Epithelial cell of esophagus (primary cell): ENCODE measurements around the gene HELT.

ENCODE experiments used
- DNase-seq: peaks from one replicate; pipeline ENCODE4 v3.0.0; 2010; ENCODE audit warnings: low read depth
- H3K4me3 ChIP-seq: 2 replicates; pipeline ENCODE4 v1.5.1; 2011; ENCODE audit warnings: mild to moderate bottlenecking, low read length, control low read depth
- TF ChIP-seq, protein P1 (sequence below): IDR thresholded peaks from 2 replicates; pipeline ENCODE4 v1.5.1; 2011; ENCODE audit warnings: low read depth, mild to moderate bottlenecking, low read length, control low read depth, inconsistent platforms; ENCODE audit not compliant: insufficient read depth; ENCODE audit errors: missing control alignments

Gene HELT

DNA sequence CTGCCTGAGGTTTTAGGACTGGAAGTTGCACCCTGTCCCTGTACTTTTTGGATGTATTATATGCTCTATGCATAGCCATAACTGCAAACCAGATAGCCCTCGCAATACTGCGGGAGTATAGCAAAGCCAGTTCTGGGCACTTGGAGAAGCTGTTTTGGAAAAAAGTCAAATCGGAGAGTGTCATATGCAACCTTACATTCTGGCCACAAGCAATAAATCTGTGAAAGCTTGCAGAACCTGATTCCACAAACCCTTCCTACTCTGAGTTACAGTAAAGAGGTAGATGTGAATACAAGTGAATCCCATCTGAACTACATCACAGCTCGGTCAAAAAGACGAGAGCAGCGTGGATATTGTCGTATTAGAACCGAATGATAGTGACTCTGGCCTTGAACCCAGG lies 10.3 kb downstream of the HELT start:
- TF ChIP-seq, protein P1, sequence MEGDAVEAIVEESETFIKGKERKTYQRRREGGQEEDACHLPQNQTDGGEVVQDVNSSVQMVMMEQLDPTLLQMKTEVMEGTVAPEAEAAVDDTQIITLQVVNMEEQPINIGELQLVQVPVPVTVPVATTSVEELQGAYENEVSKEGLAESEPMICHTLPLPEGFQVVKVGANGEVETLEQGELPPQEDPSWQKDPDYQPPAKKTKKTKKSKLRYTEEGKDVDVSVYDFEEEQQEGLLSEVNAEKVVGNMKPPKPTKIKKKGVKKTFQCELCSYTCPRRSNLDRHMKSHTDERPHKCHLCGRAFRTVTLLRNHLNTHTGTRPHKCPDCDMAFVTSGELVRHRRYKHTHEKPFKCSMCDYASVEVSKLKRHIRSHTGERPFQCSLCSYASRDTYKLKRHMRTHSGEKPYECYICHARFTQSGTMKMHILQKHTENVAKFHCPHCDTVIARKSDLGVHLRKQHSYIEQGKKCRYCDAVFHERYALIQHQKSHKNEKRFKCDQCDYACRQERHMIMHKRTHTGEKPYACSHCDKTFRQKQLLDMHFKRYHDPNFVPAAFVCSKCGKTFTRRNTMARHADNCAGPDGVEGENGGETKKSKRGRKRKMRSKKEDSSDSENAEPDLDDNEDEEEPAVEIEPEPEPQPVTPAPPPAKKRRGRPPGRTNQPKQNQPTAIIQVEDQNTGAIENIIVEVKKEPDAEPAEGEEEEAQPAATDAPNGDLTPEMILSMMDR, result no peak
- no peak for DNase-seq
- H3K4me3 ChIP-seq, result no peak overlapping the region

DNA sequence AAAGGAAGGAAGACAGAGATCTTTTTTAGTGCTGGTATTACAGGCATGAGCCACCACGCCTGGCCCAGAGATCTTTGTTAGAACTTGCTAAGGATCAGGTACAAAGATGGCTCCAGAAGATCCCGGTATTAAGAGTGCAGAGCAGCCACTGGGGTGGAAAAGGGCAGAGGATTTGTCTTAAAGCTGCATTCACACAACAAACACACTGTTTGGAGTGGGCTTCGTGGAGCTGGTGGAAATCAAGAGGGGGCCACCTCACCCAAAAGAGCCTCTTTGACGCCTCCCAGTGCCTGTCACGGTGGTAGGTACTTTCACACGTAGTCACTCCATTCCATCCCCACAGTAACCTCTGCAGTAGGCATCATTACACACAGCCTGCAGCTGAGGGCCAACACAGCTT lies 13.3 kb downstream of the HELT start:
- TF ChIP-seq, protein P1, result no peak
- H3K4me3 ChIP-seq, result no peak overlapping the region
- DNase-seq, result no peak

DNA sequence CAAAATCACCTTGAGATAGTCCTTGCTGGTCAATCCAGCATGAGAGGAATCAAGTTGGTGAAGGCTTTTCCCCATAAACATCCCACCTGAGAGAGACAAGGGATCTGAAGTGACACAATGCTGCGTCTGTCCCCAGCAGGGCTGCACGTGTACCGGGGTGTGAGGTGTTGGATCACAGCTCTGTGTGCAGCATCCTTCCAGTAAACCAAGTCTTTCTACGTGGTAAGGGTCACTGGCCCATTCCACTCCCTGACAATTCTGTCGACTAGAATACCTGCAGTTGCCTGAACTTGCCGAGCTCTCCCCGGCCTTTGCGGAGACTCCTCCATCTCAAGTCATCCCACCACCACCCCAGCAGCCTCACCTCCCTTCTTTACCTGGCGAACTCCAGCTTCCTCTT lies 14.8 kb downstream of the HELT start:
- H3K4me3 ChIP-seq, result no peak overlapping the region
- TF ChIP-seq, protein P1, result no peak

DNA sequence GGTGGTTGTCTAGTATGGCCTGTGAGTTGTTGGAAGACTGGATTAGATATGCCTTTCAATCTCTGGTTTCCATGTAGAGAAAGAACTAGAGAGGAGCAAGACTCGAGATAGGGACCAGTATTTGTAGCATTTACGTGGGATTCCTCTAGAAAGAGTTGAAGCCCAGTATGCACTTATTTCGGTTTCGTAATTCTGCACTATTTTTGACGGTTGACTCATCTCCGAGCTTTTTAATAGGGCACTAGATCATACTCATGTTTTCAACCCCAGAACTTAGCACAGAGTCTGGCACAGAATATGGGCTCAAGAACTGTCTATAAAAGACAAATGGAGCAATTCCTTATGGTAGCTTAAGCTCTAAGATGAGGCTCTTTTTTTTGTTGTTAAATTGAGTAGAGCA lies 15.7 kb downstream of the HELT start:
- no peak overlapping the region for H3K4me3 ChIP-seq
- TF ChIP-seq, protein P1, result no peak

More for the DNA sequence above, 14.8 kb downstream of the HELT start:
- DNase-seq, result no peak

DNA sequence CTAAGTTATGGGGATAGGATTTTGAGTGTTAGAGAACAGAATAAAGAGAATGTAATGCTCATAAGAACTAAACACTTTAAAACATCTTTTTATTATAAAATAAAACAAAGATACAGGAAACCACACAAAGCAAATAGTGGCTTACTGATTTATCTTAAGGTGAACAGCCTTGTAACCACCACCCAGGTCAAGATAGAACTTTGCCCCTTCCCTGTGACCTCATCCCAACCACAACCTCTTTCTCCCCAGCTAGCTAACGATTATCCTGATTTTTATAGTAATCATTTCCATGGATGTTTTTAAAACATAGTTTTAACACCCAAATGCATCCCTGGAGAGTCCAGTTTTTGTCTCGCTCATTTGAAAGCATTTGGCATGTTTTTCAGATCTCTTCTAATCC lies 17.0 kb downstream of the HELT start:
- DNase-seq, result no peak
- TF ChIP-seq, protein P1, result no peak
- H3K4me3 ChIP-seq, result no peak overlapping the region

More for the DNA sequence above, 15.7 kb downstream of the HELT start:
- no peak for DNase-seq

DNA sequence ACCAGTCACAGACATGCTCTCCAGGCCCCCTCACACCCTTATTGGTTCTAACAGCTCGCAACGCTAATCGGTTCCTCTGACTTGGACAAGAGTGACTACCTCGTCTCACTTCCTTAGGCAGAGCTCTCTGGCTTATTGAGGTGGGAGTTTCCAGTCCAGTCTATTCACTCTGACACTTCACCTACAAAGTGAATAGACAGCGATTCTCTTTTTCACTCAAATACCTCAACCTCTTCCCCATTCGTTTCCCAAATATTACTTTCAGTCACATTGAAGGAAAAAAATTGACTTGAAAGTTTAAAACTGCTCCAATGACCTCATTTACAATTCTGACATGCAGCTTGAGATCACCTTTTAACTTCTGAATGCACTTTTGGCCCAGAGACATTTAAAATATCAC lies 17.7 kb downstream of the HELT start:
- DNase-seq, result no peak
- H3K4me3 ChIP-seq, result no peak overlapping the region
- TF ChIP-seq, protein P1, result no peak

DNA sequence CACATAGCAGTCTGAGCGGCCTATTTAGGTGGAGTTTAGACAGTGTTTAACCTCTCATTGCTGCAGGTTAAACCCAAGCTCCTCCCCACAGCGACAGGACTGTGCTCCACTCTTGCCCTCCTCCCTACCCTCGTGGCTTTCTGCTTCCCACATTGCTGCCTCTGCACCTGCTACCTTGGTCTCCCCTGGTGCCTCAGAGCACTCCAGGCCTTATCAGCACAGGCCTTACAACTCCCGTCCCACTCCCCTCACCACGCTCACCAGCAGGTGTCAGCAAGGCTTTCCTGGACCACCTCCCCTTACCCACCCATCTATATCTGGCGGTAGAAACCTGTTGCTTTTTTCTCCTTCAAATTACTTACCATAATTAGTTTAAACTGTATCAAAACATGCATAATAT lies 18.6 kb downstream of the HELT start:
- H3K4me3 ChIP-seq, result no peak overlapping the region
- no peak for DNase-seq
- TF ChIP-seq, protein P1, result no peak
